HG03095 (cell line): ENCODE results near the gene MSRB1.

Experiments used
- ATAC-seq: cut with Tn5 transposase; IDR thresholded peaks from one replicate; pipeline ENCODE4 v1.9.1; 2021; ENCODE audit warnings: moderate library complexity; ENCODE audit not compliant: unreplicated experiment

The MSRB1 gene

GRCh38 chr16:1979271-1980029, 36.5 kb upstream of the MSRB1 start:
- ATAC-seq, result no peak

DNA sequence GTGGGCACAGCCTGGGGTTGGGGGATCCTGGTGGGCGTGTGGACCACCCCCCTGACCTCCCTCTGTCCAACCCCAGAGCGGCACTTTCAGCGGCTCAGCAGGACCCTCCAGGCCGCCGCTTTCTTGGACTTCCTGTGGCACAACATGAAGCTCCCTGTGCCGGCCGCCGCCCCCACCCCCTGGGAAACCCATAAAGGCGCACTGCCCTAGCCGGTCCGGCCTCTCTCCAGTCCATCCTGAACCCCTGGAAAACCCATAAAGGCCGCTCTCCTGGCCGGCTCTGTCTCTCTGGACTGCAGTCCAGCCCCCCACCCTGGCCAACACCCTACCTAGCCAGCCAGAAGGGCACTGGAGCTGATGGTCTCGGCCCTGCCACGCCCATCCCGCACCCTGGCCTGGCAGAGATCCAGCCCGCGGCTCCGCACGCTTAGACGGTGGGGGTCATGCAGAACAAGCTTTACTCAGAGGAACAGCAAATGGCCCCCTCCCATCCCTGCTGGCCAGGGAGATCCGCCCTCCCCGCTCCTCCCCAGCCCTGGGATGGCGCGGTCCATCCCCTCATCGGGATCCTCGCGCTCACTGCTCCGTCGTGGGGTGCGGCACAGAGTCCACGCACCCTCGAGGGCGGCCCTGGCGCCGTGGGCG, 35.6 kb upstream of the MSRB1 start:
- no peak for ATAC-seq

- ATAC-seq, result no peak
Measured at GRCh38 chr16:1977875-1978268, 34.9 kb upstream of the MSRB1 start.

GRCh38 chr16:1976951-1977874, 34.2 kb upstream of the MSRB1 start:
- ATAC-seq, result no peak

GRCh38 chr16:1976216-1976520, 33.2 kb upstream of the MSRB1 start:
- no peak for ATAC-seq

DNA sequence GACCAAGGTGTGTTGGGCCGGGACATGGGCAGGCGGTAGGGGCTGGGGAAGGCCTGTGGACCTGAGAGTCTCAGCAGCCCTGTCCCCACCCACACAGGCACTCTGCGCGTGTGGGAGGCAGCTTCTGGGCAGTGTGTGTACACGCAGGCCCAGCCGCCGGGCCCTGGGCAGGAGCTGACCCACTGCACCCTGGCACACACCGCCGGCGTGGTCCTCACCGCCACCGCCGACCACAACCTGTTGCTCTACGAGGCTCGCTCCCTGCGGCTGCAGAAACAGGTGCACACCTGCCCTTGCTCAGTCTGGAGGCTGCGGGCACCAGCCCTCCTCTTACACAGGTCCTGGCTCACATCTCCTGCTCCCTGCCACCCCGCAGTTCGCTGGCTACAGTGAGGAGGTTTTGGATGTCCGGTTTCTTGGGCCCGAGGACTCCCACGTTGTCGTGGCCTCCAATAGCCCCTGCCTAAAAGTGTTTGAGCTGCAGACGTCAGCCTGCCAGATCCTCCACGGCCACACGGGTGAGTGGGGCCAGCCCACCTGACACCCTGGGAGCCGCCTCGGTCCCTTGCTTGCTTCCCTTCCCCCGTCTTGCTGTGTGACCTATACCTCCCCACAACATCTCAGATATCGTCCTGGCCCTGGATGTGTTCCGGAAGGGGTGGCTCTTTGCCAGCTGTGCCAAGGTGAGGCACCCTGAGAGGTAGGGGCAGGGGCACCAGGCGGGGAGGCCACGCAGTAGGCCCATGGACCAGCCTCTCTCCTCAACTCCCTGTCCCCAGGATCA, 32.6 kb upstream of the MSRB1 start:
- no peak for ATAC-seq

GRCh38 chr16:1974157-1975070, 31.4 kb upstream of the MSRB1 start:
- ATAC-seq, result no peak

DNA sequence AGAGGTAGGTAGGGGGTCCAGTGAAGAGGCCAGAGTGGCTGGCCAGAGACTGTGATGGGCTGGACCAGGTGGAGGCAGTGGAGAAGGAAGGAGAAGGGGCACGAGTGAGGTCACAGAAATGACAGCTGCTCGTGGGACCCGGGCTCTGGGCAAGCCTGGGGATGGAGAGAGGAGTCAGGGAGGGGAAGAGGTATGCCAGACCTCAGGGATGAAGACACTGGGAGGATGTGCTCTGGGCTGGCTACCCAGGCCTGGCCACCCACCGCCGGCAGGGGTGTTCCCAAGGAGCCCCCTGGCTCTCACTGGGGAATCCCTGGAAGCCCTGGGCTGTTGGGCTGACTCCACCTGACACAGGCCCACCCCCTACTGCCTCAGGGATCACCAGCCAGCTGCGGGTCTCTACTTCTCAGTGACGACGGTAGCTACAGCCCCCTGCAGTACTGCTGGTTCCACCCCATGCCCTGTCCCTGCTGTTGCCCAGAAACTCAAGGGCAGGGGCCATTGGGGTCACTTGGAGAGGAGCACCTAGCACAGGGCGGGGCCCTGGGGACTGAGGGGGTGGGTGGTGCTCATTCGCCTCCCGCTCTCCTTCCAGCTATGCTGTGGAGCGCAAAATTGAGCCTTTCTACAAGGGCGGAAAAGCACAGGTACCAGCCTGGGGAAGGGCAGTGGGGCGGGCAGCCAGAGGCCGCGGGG, 30.6 kb upstream of the MSRB1 start:
- no peak for ATAC-seq

- no peak for ATAC-seq
Measured at GRCh38 chr16:1972490-1972877, 29.5 kb upstream of the MSRB1 start.

DNA sequence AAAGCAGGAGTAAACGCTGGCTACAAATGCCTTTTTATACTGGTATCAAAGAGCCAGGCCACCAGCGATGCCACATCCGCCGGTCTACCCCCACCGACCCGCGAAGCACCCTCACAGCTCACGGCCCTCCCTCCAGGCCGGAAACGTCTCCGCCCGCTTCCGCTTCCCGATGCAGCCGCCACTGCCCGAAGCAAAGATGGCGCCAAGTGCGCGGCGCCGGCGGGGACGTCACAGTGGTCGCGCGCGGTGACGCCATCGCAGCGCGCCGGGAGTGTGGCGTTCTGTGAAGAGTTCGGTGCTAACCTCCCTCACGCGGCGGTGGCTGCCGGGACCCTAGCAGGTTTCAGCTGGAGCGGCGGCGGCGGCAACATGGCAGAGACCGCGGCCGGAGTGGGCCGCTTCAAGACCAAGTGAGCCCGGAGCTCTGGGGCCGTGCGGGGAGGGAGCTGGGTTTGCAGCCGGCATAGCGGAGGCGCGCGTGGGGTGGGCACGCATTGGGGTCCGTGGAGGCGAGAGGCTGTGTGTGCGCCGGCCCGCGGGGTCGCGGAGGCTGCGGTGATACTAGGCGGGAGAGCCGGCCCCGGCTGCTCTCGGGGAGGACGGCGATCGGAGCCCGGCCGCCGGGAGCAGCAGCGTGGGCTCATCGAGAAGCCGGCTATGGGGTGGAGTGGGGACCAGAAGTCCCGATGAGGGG, 28.9 kb upstream of the MSRB1 start, which contains the start of gene TBL3:
TBL3 (plus strand) TSS at position 258 of the 694 bp plus-strand sequence; CDS start at position 370, 112 bp downstream.
- peak; percentile 57 for ATAC-seq

- no peak for ATAC-seq
Measured at GRCh38 chr16:1968146-1968953, 25.4 kb upstream of the MSRB1 start.

DNA sequence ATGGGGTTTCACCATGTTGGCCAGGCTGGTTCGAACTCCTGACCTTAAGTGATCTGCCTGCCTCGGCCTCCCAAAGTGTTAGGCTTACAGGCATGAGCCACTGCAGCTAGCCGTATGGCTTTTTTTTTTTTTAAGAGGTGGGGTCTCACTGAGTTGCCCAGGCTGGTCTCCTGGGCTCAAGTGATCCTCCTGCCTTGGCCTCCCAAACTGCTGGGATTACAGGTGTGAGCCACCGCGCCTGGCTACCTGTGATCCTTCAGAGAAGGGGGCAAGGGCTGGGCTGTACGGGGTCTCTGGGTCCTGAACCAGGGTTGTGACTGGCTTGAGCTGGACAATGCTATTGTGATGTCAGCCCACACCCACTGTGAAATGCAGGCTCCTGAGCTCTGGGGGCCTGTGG, 23.5 kb upstream of the MSRB1 start, which contains the start of gene RNF151:
RNF151 (plus strand) TSS at position 397 of the 400 bp plus-strand sequence. CDS start 26 bp downstream, outside the sequence.
- no peak for ATAC-seq

- no peak for ATAC-seq
Measured at GRCh38 chr16:1965396-1966001, 22.5 kb upstream of the MSRB1 start.

DNA sequence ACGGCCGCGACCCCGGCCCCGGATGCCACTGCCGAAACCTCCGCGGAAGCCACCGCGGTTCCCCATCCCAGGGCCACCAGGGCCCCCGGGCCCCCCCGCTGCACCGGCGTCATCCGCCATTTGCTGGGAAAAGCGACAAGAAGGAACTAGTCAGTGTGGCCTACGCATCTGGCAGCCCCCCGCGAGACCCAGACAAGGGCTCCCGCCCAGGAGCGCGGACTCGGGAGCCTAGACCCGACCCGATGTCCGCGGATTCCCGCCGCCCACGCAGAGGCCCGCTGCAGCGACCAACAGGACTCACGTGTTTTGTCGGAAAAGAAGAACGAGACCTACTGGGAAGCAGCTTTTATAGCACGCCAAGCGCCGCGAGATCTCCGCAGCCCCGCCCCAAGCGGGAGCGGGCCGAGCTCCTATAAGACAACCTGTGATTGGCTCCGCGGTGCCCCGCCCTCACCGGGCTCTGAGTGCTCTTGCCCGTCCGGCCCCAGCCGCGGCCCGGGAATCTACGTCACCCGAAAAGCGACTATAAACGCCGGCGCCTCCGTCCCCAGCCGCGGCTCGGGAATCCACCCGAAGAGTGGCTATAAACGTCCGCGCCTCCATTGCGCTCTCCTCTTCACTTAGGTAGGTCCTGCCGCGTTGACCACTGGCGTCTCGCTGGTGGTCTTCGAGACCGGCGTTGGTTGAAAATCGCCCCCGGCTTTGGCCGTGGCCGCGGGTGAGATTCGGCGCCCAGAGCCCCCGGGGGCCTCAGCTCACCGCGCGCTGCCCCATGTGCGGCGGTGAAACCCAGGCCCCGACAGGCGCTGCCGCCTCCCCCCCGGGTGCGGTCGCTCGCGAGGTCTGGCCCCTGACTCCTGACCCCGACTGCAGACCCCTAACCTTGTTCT, 21.8 kb upstream of the MSRB1 start, which contains the start of gene RPS2:
RPS2 (minus strand) TSS at position 321 of the 890 bp plus-strand sequence; CDS start at position 120, 201 bp downstream.
- ATAC-seq, result peak; percentile 75

DNA sequence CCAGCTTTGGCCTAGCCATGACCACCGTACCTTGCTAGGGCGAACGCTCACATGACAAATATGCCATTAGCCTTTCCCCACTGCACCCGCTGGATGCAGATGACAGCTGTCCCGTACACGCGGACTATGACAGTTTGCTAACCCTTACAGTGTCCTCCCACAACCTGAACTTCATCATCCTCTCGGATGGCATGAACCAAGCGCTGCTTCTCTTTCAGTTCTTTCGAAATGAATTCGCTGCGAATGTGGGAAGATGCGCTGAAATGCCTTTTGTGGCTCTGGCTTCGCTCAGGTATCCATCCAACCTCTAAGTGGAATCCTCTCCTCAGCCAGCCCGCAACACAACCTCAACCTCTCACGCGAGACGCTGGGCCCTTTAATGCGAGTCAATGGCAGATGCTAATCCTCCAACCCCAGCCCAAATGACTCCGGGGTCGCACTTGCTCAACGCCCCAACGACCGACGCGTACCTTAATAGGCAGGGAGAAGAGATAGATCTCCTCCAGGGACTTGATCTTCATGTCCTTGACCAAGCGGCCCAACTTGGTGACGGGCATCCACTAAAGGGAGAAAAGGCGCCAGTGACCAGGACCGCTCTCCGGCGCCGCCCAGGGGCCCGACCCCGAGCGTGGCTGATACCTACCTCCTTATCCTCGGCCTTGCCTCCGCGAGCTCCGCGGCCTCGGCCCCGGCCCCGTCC, 21.0 kb upstream of the MSRB1 start:
- no peak for ATAC-seq
